Measurements from ENCODE around the gene ANKS1B.

GRCh38 chr12:99053616-99054362, 930.9 kb downstream of the ANKS1B start:
- TF ChIP-seq MAX (IDR thresholded peaks at IDR 0.05) (no peak), TAF1 (IDR thresholded peaks at IDR 0.05; ENCODE audit: low read depth) (no peak), EP300 (IDR thresholded peaks at IDR 0.05; ENCODE audit: borderline replicate concordance) (no peak), CREB1 (IDR thresholded peaks at IDR 0.05; ENCODE audit: low read depth) (no peak), YY1 (IDR thresholded peaks at IDR 0.05; ENCODE audit: low read depth) (no peak), REST (IDR thresholded peaks at IDR 0.05; ENCODE audit: low read depth) (no peak), RAD21 (IDR thresholded peaks at IDR 0.05; ENCODE audit: low read depth) (no peak)
